HUES6 (cell line): ENCODE measurements around the gene CHM.
"Not testable (repeated sequence)": the region's sequence is repeated elsewhere in the genome, so short reads cannot be mapped to it uniquely, and the experiment has no call there.

Experiments used
- H3K27ac ChIP-seq: 2 replicates; pipeline ENCODE4 v1.7.0; 2013; ENCODE audit warnings: low read depth, mild to moderate bottlenecking, low read length, inconsistent platforms
- H3K27me3 ChIP-seq: 2 replicates; pipeline ENCODE4 v1.6.1; 2013; ENCODE audit warnings: low read length; ENCODE audit not compliant: control insufficient read depth, insufficient read depth
- H3K36me3 ChIP-seq: 2 replicates; pipeline ENCODE4 v1.6.1; 2013; ENCODE audit warnings: low read length; ENCODE audit not compliant: control insufficient read depth, insufficient read depth
- H3K4me1 ChIP-seq: 2 replicates; pipeline ENCODE4 v1.6.1; 2013; ENCODE audit warnings: low read length; ENCODE audit not compliant: control insufficient read depth, insufficient read depth
- H3K4me3 ChIP-seq: 2 replicates; pipeline ENCODE4 v1.5.1; 2013; ENCODE audit warnings: low read depth, low read length
- H3K9ac ChIP-seq: one replicate; pipeline ENCODE4 v1.6.1; 2013; ENCODE audit warnings: mild to moderate bottlenecking, low read length
- H3K9me3 ChIP-seq: 2 replicates; pipeline ENCODE4 v1.6.1; 2013; ENCODE audit warnings: low read depth, low read length; ENCODE audit not compliant: control insufficient read depth, insufficient read depth

Gene CHM

DNA sequence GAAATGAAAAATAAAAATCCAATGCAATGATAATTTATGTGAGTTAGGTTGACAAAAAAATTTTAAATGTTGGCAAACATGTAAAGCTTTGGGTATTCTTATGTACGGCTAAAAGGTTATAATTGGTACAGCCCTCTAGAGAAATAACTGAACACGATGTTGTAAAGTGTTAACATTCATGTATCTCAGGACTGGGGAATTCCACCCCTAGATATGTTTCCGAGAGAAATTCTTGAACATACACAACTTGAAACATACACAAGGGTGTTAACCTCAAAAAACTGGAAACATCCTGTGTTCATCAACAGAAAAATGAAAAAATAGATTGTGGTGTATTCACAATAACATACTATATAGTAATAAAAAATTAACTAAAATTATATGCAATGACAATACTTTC is 91.8 kb downstream of the CHM start:
- Histone ChIP-seq H3K4me3 (no peak overlapping the region), H3K9me3 (no peaks in the 10 kb centered on the region), H3K36me3 (peaks cover 27% of the 10 kb centered on the region), H3K27me3 (no peaks in the 10 kb centered on the region; the same call in 1 of the 2 replicates), H3K27ac (no peak overlapping the region), H3K4me1 (no peaks in the 10 kb centered on the region), H3K9ac (no peak overlapping the region)

DNA sequence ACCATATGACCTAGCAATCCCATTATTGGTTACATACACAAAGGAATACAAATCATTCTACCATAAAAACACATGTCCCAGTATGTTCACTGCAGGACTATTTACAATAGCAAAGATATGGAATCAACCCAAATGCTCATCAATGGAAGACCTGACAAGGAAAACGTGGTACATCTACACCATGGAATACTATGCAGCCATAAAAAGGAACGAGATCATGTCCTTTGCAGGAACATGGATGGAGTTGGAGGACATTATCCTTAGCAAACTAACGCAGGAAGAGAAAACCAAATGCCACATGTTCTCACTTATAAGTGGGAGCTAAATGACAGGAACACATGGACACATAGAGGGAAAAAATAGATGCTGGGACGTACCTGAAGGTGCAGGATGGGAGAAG is 102.6 kb downstream of the CHM start:
- peaks cover 29% of the 10 kb centered on the region for H3K9me3 ChIP-seq
- H3K27ac ChIP-seq, H3K9ac ChIP-seq, H3K4me1 ChIP-seq, H3K4me3 ChIP-seq, H3K27me3 ChIP-seq: not testable (repeated sequence)
- H3K36me3 ChIP-seq, result peaks cover 44% of the 10 kb centered on the region

DNA sequence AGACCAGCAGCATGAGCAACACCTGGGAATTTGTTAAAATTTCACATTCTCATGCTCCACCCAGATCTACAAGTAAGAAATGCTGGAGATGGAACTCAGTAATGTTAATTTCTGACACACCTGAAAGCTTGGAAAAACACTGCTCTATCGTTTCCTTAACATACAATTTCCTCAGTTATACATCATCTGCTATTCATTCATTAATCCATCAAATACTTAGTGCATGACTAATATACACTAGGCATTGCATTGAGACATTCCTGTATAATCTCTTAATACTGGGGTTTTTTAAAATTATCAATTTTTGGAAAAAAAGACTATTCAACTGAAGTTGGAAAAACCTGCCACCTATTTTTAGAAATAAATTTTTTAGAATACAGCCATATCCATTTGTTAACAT is 106.1 kb downstream of the CHM start:
- no peaks in the 10 kb centered on the region for H3K4me1 ChIP-seq
- no peak overlapping the region for H3K9ac ChIP-seq
- H3K27ac ChIP-seq, result no peak overlapping the region
- H3K9me3 ChIP-seq, result peaks cover 17% of the 10 kb centered on the region
- H3K27me3 ChIP-seq, result no peaks in the 10 kb centered on the region
- H3K4me3 ChIP-seq, result no peak overlapping the region
- peaks cover 16% of the 10 kb centered on the region for H3K36me3 ChIP-seq

DNA sequence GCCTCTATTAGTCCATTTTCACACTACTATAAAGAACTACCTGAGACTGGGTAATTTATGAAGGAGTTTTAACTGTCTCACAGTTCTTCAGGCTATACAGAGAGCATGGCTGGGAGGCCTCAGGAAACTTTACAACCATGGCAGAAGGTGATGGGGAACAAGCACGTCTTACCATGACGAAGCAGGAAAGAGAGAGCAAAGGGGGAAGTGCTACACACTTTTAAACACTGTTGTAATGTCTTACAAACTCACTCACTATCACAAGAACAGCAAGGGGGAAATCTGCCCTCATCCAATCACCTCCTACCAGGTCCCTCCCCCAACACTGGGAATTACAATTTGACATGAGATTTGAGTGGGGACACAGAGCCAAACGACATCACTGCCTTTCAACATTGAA is 107.4 kb downstream of the CHM start:
- not testable (repeated sequence) for H3K9ac ChIP-seq, H3K27me3 ChIP-seq, H3K4me1 ChIP-seq, H3K9me3 ChIP-seq, H3K36me3 ChIP-seq, H3K27ac ChIP-seq, H3K4me3 ChIP-seq

DNA sequence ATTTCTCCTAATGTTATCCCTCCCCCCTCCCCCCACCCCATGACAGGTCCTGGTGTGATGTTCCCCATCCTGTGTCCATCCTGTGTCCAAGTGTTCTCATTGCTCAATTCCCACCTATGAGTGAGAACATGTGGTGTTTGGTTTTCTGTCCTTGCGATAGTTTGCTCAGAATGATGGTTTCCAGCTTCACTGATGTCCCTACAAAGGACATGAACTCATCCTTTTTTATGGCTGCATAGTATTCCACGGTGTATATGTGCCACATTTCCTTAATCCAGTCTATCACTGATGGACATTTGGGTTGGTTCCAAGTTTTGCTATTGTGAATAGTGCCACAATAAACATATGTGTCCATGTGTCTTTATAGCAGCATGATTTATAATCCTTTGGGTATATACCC is 113.0 kb downstream of the CHM start:
- H3K27me3 ChIP-seq, H3K9me3 ChIP-seq, H3K4me3 ChIP-seq, H3K36me3 ChIP-seq, H3K4me1 ChIP-seq, H3K27ac ChIP-seq, H3K9ac ChIP-seq: not testable (repeated sequence)

DNA sequence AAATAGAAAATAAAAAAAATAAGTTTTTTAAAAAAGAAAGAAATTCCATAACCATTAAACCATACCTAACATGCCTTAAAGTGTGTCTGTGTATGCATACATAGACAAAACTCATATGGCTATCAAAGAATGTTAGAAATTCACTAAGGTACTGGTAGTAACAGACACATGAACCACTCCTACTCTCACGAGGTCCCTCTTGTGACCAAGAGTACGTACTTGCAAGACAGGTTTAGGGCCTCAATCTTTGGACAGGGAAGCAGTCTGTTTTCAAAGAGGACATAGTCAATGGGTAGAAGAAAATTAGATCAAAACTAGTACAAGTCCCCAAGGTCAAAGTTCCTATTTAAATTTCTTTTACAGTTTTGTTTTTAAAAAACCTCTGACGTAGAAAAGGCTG is 117.3 kb downstream of the CHM start:
- Histone ChIP-seq H3K4me3 (no peak overlapping the region), H3K4me1 (peaks cover 6% of the 10 kb centered on the region), H3K27me3 (no peaks in the 10 kb centered on the region)

DNA sequence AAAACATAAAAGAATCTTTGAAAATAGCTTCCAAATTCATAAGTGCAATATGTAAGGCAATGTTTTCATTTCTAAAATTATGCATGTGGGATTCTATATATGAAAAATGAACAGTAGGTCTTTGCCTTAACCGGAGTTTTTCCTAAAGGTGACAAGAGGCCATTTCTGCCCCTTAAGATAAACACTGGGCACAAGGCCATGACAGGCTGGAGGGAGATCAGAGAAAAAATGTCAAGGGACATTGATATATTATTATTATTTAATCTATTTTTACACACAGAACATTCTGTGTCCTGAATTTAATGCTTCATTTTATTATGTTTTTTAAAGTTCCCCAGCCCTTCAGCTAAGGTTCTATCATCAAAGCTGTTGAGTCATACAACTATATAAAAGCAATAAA is 118.8 kb downstream of the CHM start:
- Histone ChIP-seq H3K27me3 (no peaks in the 10 kb centered on the region), H3K27ac (no peak overlapping the region), H3K4me3 (no peak overlapping the region), H3K4me1 (peaks cover 6% of the 10 kb centered on the region), H3K9me3 (no peaks in the 10 kb centered on the region), H3K36me3 (no peaks in the 10 kb centered on the region), H3K9ac (no peak overlapping the region)

More for the DNA sequence above, 117.3 kb downstream of the CHM start:
- H3K9me3 ChIP-seq, result no peaks in the 10 kb centered on the region
- H3K36me3 ChIP-seq, result peaks cover 2% of the 10 kb centered on the region; the same call in 1 of the 2 replicates
- no peak overlapping the region for H3K27ac ChIP-seq
- no peak overlapping the region for H3K9ac ChIP-seq

- no peak overlapping the region for H3K9ac ChIP-seq
- peaks cover 6% of the 10 kb centered on the region for H3K4me1 ChIP-seq
- no peaks in the 10 kb centered on the region for H3K9me3 ChIP-seq
- H3K27me3 ChIP-seq, result no peaks in the 10 kb centered on the region
- no peak overlapping the region for H3K4me3 ChIP-seq
- H3K36me3 ChIP-seq, result no peaks in the 10 kb centered on the region
- H3K27ac ChIP-seq, result no peak overlapping the region
These were observed 119.6 kb downstream of the CHM start for GRCh38 chrX:85927740-85928139.

DNA sequence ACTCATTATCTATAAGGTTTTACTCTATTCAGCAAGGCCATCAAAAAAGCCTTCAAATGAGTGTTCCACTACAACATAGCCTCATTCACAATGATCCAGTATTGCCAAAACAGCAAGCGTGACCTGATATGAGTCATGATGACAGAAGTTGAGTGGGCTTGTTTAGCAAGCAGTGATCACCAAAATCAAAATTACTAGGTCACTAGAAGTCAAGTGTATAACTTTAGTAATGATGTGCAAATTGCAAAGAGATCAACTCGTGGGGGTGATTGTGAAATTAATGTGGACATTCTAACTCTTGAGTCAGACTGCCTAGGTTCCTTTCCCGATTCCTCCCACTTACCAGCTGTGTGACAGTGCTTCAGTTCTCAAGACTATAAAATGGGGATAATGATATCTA is 124.5 kb downstream of the CHM start:
- Histone ChIP-seq H3K4me3 (no peak overlapping the region), H3K4me1 (no peaks in the 10 kb centered on the region; the same call in 1 of the 2 replicates), H3K36me3 (peaks cover 6% of the 10 kb centered on the region; the same call in 1 of the 2 replicates), H3K27me3 (no peaks in the 10 kb centered on the region), H3K9ac (no peak overlapping the region), H3K9me3 (no peaks in the 10 kb centered on the region), H3K27ac (no peak overlapping the region)

DNA sequence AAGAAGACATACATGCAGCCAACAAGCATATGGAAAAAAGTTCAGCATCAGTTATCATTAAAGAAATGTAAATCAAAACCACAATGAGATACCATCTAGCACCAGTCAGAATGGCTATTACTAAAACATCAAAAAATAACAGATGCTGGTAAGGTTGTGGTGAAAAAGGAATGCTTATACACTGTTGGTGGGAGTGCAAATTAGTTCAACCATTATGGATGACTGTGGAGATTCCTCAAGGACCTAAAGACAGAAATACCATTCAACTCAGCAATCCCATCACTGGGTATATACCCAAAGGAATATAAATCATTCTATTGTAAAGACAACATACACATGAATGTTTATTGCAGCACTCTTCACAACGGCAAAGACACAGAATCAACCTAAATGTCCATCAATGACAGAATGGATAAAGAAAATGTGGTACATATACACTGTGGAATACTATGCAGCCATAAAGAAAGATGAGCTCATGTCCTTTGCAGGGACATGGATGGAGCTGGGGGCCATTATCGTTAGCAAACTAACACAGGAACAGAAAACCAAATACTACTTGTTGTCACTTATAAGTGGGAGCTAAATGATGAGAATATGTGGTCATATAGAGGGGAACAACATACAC is 130.6 kb downstream of the CHM start:
- not testable (repeated sequence) for H3K9me3 ChIP-seq, H3K4me3 ChIP-seq, H3K9ac ChIP-seq, H3K27ac ChIP-seq, H3K36me3 ChIP-seq, H3K4me1 ChIP-seq, H3K27me3 ChIP-seq

DNA sequence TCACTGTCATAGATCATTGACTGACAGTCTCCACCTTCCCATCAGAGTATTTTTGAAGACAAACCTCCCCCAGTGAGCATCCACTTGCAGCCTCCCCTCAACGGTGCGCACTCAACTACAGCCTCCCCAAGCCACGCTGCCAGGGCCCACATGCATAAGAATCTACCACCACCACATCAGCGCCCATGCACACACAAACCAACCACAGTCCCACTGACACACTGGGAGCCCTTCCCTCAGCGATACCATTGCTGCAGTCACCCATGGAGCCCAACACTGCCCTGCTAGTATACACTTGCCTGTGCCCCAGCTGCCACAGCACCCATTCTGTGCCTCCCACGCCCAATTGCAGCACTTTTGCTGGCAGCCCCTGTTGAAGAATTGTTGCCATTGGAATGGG is 132.9 kb downstream of the CHM start:
- Histone ChIP-seq H3K9me3 (peaks cover 6% of the 10 kb centered on the region; the same call in 1 of the 2 replicates), H3K27me3 (no peaks in the 10 kb centered on the region), H3K9ac (no peak overlapping the region), H3K27ac (no peak overlapping the region), H3K4me1 (peaks cover 6% of the 10 kb centered on the region; the same call in 1 of the 2 replicates), H3K4me3 (no peak overlapping the region), H3K36me3 (no peaks in the 10 kb centered on the region)

- Histone ChIP-seq H3K27ac (no peak overlapping the region), H3K9ac (no peak overlapping the region), H3K4me1 (peaks cover 7% of the 10 kb centered on the region; the same call in 1 of the 2 replicates), H3K4me3 (no peak overlapping the region), H3K27me3 (no peaks in the 10 kb centered on the region; the same call in 1 of the 2 replicates), H3K36me3 (no peaks in the 10 kb centered on the region), H3K9me3 (no peaks in the 10 kb centered on the region)
These were observed 140.0 kb downstream of the CHM start for GRCh38 chrX:85907316-85907715.
